DOHH2 (cell line): ENCODE results near the gene KDM4F.

Experiments
- H3F3A ChIP-seq: fragments of 200-600 bp; sonication (generic), shearing (Covaris generic); 2 replicates; pipeline ENCODE4 v1.6.0; 2016; ENCODE audit warnings: antibody characterized with exemption, mild to moderate bottlenecking; ENCODE audit not compliant: control insufficient read depth, insufficient read depth
- H3K27ac ChIP-seq: fragments of 200-600 bp; sonication (generic); 2 replicates; pipeline ENCODE4 v1.5.1; 2014; ENCODE audit warnings: low read depth, mild to moderate bottlenecking, low read length, moderate library complexity
- H3K27me3 ChIP-seq: fragments of 200-600 bp; sonication (generic); 2 replicates; pipeline ENCODE4 v1.6.1; 2014; ENCODE audit warnings: mild to moderate bottlenecking, low read length, mixed read lengths; ENCODE audit not compliant: control insufficient read depth
- H3K36me3 ChIP-seq: fragments of 200-600 bp; sonication (generic); 2 replicates; pipeline ENCODE4 v1.6.1; 2014; ENCODE audit warnings: mild to moderate bottlenecking, low read length, moderate library complexity, mixed read lengths; ENCODE audit not compliant: control insufficient read depth
- H3K4me1 ChIP-seq: fragments of 200-600 bp; sonication (generic); 2 replicates; pipeline ENCODE4 v1.6.1; 2014; ENCODE audit warnings: mild to moderate bottlenecking, low read length, mixed read lengths; ENCODE audit not compliant: control insufficient read depth
- H3K4me2 ChIP-seq: fragments of 200-600 bp; sonication (generic); 2 replicates; pipeline ENCODE4 v1.6.0; 2014; ENCODE audit warnings: mild to moderate bottlenecking, low read length, moderate library complexity
- H3K4me3 ChIP-seq: fragments of 200-600 bp; sonication (generic); 2 replicates; pipeline ENCODE4 v1.5.1; 2014; ENCODE audit warnings: mild to moderate bottlenecking, low read length, mixed read lengths
- H3K79me2 ChIP-seq: fragments of 200-600 bp; sonication (generic); 2 replicates; pipeline ENCODE4 v1.6.1; 2014; ENCODE audit warnings: mild to moderate bottlenecking, low read length, mixed read lengths; ENCODE audit not compliant: control insufficient read depth
- H3K9me2 ChIP-seq: fragments of 200-600 bp; sonication (generic); replicated peaks from 2 replicates; pipeline ENCODE4 v1.6.1; 2014; ENCODE audit warnings: mild to moderate bottlenecking, low read length, mixed read lengths; ENCODE audit not compliant: control insufficient read depth
- H3K9me3 ChIP-seq: fragments of 200-600 bp; sonication (generic); 2 replicates; pipeline ENCODE4 v1.6.1; 2014; ENCODE audit warnings: antibody characterized with exemption, low read length, mixed read lengths; ENCODE audit not compliant: control insufficient read depth, insufficient read depth
- H4K20me1 ChIP-seq: fragments of 200-600 bp; sonication (generic); 2 replicates; pipeline ENCODE4 v1.6.0; 2014; ENCODE audit warnings: low read depth, mild to moderate bottlenecking, antibody characterized with exemption, low read length, moderate library complexity; ENCODE audit not compliant: control insufficient read depth, insufficient read depth
- EZH2phosphoT487 ChIP-seq: fragments of 200-600 bp; sonication (generic); IDR thresholded peaks from 2 replicates; pipeline ENCODE4 v1.6.1; 2017; ENCODE audit warnings: borderline replicate concordance, mild to moderate bottlenecking, antibody characterized with exemption, low read length, moderate library complexity, mixed read lengths
- TF ChIP-seq, protein P1 (sequence below): fragments of 200-600 bp; sonication (generic); IDR thresholded peaks from one replicate; pipeline ENCODE4 v1.5.1; 2014; ENCODE audit warnings: antibody characterized with exemption, mild to moderate bottlenecking, low read depth, low read length; ENCODE audit not compliant: poor library complexity, severe bottlenecking

Gene KDM4F

GRCh38 chr11:95042239-95042638 is 7.0 kb upstream of the KDM4F start:
- Histone ChIP-seq H3K4me3 (no peak overlapping the region), H3K27me3 (peaks cover 15% of the 10 kb centered on the region), H3K4me1 (no peaks in the 10 kb centered on the region), H3K4me2 (no peak overlapping the region), H3K9me2 (no peaks in the 10 kb centered on the region), H3F3A (no peaks in the 10 kb centered on the region), H3K27ac (no peak overlapping the region), H3K79me2 (no peaks in the 10 kb centered on the region), H3K36me3 (no peaks in the 10 kb centered on the region), H3K9me3 (no peaks in the 10 kb centered on the region), H4K20me1 (no peaks in the 10 kb centered on the region)
- TF ChIP-seq EZH2phosphoT487, result no peak
- TF ChIP-seq, protein P1, sequence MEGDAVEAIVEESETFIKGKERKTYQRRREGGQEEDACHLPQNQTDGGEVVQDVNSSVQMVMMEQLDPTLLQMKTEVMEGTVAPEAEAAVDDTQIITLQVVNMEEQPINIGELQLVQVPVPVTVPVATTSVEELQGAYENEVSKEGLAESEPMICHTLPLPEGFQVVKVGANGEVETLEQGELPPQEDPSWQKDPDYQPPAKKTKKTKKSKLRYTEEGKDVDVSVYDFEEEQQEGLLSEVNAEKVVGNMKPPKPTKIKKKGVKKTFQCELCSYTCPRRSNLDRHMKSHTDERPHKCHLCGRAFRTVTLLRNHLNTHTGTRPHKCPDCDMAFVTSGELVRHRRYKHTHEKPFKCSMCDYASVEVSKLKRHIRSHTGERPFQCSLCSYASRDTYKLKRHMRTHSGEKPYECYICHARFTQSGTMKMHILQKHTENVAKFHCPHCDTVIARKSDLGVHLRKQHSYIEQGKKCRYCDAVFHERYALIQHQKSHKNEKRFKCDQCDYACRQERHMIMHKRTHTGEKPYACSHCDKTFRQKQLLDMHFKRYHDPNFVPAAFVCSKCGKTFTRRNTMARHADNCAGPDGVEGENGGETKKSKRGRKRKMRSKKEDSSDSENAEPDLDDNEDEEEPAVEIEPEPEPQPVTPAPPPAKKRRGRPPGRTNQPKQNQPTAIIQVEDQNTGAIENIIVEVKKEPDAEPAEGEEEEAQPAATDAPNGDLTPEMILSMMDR, result no peak

DNA sequence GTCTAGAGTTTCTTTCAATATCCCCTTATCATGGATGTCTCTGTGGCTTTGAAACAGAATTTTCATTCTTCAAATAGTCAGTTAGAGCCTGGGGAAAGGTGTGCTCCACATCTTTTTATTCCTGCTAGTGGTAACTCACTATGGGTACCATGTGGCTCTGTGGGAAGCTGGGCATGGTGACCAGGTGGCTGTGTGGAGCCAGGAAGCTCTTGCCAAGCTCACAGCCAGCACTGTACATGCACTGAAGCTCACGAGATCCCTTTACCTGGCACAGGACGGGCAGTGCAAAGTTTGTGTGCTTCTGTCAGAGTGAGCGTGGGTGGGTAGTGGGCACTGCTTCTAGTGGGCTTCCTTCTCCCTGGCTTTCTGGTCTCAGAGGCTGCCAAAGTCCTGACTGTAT is 6.3 kb upstream of the KDM4F start:
- Histone ChIP-seq H3K36me3 (no peaks in the 10 kb centered on the region), H3K4me2 (no peak overlapping the region), H3F3A (no peaks in the 10 kb centered on the region), H3K9me2 (no peaks in the 10 kb centered on the region), H3K79me2 (no peaks in the 10 kb centered on the region), H3K4me3 (no peak overlapping the region), H4K20me1 (no peaks in the 10 kb centered on the region), H3K9me3 (no peaks in the 10 kb centered on the region), H3K27ac (no peak overlapping the region), H3K4me1 (no peaks in the 10 kb centered on the region), H3K27me3 (peaks cover 15% of the 10 kb centered on the region)
- no peak for TF ChIP-seq EZH2phosphoT487
- TF ChIP-seq, protein P1, result no peak

GRCh38 chr11:95044010-95044409 is 5.2 kb upstream of the KDM4F start:
- no peak overlapping the region for H3K4me3 ChIP-seq
- H3K9me2 ChIP-seq, result no peaks in the 10 kb centered on the region
- H3K27ac ChIP-seq, result no peak overlapping the region
- H4K20me1 ChIP-seq, result no peaks in the 10 kb centered on the region
- no peak overlapping the region for H3K4me2 ChIP-seq
- no peaks in the 10 kb centered on the region for H3K79me2 ChIP-seq
- H3K36me3 ChIP-seq, result no peaks in the 10 kb centered on the region
- H3K27me3 ChIP-seq, result peaks cover 15% of the 10 kb centered on the region
- no peaks in the 10 kb centered on the region for H3F3A ChIP-seq
- TF ChIP-seq, protein P1, result no peak
- no peak for TF ChIP-seq EZH2phosphoT487
- no peaks in the 10 kb centered on the region for H3K9me3 ChIP-seq
- H3K4me1 ChIP-seq, result no peaks in the 10 kb centered on the region

DNA sequence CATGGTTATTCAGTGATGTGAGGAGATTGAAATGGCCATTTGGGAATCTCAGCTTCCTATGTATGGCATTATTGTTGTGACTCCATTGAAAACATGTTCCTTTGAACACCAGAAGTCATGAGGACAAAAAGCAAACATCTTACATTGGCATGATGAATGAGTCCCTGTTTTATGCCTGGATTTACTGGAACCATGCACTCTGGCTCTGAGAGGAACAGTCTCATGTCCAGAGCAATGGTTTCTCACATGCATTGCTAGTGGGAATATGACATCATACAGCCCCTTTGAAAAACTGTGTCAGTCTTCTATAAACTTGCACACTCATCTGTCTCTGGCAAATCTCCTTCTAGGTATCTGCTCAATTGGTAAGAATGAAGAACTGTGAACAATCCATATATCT is 3.4 kb upstream of the KDM4F start:
- Histone ChIP-seq H3F3A (no peaks in the 10 kb centered on the region), H3K27me3 (peaks cover 15% of the 10 kb centered on the region), H3K27ac (no peak overlapping the region), H3K79me2 (no peaks in the 10 kb centered on the region), H3K9me3 (no peaks in the 10 kb centered on the region), H3K4me3 (no peak overlapping the region), H3K4me2 (no peak overlapping the region), H3K4me1 (no peaks in the 10 kb centered on the region), H3K36me3 (no peaks in the 10 kb centered on the region), H4K20me1 (no peaks in the 10 kb centered on the region), H3K9me2 (no peaks in the 10 kb centered on the region)
- TF ChIP-seq, protein P1, result no peak
- no peak for TF ChIP-seq EZH2phosphoT487
